SK-N-MC (cell line): Measurements from ENCODE around the gene MRPL43.

Experiments used
- DNase-seq: peaks from one replicate; pipeline ENCODE4 v3.0.0-alpha.2; 2011; ENCODE audit warnings: low read depth, low spot score
- H3K27ac ChIP-seq: fragments of 200-600 bp; sonication (generic); 2 replicates; pipeline ENCODE4 v1.5.1; 2016; ENCODE audit warnings: mixed run types
- H3K36me3 ChIP-seq: fragments of 200-600 bp; sonication (generic); 2 replicates; pipeline ENCODE4 v1.6.1; 2017; ENCODE audit warnings: antibody characterized with exemption, low read length, mixed read lengths; ENCODE audit not compliant: insufficient read depth
- H3K4me3 ChIP-seq: fragments of 200-600 bp; sonication (generic); 2 replicates; pipeline ENCODE4 v1.5.1; 2016
- H3K9ac ChIP-seq: fragments of 200-600 bp; sonication (generic); 2 replicates; pipeline ENCODE4 v1.8.0; 2017; ENCODE audit warnings: mixed run types, mixed read lengths; ENCODE audit not compliant: insufficient read length
- H3K9me3 ChIP-seq: fragments of 200-600 bp; sonication (generic); 2 replicates; pipeline ENCODE4 v1.6.1; 2017; ENCODE audit warnings: low read depth, mild to moderate bottlenecking, antibody characterized with exemption, low read length, moderate library complexity, mixed read lengths
- EZH2 ChIP-seq: fragments of 200-600 bp; sonication (generic); IDR thresholded peaks from one replicate; pipeline ENCODE4 v1.6.1; 2017; ENCODE audit warnings: antibody characterized with exemption
- FOXP2 ChIP-seq: optimal IDR thresholded peaks from 2 replicates; pipeline ENCODE3; 2011; ENCODE audit warnings: mild to moderate bottlenecking, moderate library complexity; ENCODE audit not compliant: insufficient read depth; ENCODE audit errors: extremely low read length, control extremely low read depth
- POLR2AphosphoS5 ChIP-seq: IDR thresholded peaks from 2 replicates; pipeline ENCODE4 v1.6.1; 2012; ENCODE audit warnings: mild to moderate bottlenecking, low read depth, low read length, borderline replicate concordance

The MRPL43 gene

DNA sequence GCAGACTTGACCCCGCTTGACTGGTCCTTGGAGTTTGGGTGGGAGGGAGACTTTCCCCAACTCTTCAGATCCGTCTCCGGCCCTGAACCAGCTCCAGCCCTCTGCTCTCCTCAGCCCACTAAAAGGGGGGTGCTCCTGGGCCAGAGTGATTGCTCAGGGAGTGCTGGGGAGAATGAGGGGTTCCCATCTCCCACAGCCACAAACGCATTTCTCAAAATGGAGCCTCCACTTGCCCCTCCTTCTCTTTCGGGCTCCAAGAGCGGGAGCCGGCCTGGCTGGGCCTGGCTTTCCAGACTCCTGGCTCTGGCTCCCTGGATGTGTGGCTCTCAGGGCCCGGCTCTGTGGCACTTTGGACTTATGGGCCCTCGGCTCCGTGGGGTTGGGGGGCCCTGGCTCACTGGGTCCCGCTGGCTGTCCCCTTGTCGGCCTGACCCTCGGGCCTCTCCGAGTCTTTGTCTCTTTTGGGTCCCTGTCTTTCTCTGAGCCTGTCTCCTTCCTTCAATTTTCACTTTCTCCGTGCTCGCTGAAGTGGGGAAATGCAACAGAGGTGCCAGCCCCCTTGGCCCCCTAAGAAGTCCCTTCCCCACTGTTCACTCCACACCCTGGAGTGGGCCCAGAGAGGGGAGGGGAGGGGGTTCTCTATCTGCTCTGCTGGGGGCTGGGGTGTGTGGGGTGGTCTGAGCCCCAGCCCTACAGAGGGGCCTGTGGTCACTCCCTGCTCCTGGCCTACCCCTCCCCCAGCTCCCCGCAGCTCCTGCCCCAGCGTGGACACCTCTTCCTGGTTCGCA lies 13.0 kb upstream of the MRPL43 start:
- TF ChIP-seq FOXP2: no peak
- no peak for TF ChIP-seq EZH2
- TF ChIP-seq POLR2AphosphoS5: no peak; the same call in 1 of the 2 replicates
- H3K9ac ChIP-seq: peak overlapping the region; percentile 86
- H3K9me3 ChIP-seq: no peaks in the 10 kb centered on the region
- H3K27ac ChIP-seq: no peak overlapping the region
- H3K4me3 ChIP-seq: peak overlapping the region; percentile 77
- no peak for DNase-seq
- H3K36me3 ChIP-seq: peaks cover 6% of the 10 kb centered on the region; the same call in 1 of the 2 replicates

DNA sequence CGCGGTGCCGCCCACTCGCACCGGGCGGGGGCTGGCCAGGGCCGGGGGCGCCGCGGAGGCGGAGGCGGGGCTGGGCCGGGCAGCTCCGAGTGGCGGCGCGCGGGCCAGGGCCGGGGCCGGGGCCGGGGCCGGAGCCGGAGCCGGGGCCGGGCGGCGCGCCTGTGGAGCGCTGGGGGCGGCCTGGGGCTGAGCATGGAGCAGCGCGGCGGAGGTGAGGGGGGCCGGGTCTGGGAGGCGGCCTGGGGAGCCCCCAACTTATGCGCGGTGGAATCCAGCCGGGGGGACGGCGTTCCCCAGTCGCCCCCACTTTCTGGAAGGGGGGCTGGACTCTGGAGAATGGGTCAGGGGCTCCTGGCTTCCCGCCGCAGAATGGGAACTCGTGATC lies 12.4 kb upstream of the MRPL43 start, which contains the start of gene LZTS2:
Gene LZTS2 (plus strand): TSS at position 67 of the 385 bp plus-strand sequence. CDS start 2,731 bp downstream, outside the sequence.
- H3K27ac ChIP-seq: peak within 1 kb of the TSS; percentile 78
- peaks cover 6% of the 10 kb centered on the region; the same call in 1 of the 2 replicates for H3K36me3 ChIP-seq
- no peak for TF ChIP-seq EZH2
- TF ChIP-seq POLR2AphosphoS5: no peak; the same call in 1 of the 2 replicates
- peak within 1 kb of the TSS; percentile 81 for H3K4me3 ChIP-seq
- DNase-seq: no peak
- no peaks in the 10 kb centered on the region for H3K9me3 ChIP-seq
- H3K9ac ChIP-seq: peak within 1 kb of the TSS; percentile 87

DNA sequence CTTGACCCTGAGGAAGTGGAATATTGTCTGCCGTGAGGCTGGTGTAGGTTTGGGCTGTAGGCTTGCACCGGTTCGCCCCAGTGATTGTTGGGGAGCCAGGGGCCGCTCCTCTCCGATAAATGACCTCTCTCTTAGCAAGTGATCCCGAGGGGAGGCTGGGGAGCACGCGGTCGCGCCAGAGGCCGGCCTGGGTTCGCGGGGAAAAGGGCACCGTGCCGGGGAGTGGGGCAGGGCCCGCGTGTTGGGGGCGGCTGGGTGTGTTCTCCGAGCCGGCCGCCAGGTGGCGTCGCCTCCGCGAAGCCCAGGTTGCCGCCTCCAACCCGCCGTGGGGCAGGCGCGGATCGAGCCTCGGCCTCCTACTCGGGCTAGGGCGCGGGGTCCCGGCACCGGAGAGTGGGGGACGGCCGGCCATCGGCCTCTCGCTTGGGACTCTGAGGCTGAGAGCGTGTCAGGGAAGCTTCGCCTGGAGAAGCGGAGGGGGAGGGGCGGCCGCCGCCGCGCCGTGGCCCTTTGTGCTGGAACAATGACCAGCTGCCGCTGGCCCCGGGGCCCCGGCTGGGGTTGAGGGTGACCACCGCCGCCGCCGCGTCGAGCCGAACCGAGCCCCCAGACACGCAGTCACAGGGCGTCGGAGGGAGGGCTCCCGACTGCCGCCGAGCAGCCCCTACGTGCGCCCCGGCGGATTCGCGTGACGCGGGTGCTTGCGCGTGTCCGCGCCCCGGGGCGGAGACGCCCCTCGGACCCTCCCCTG lies 11.9 kb upstream of the MRPL43 start:
- H3K9me3 ChIP-seq: no peaks in the 10 kb centered on the region
- peaks cover 6% of the 10 kb centered on the region; the same call in 1 of the 2 replicates for H3K36me3 ChIP-seq
- TF ChIP-seq POLR2AphosphoS5 (peak; percentile 62; the same call in 1 of the 2 replicates), FOXP2 (peak; percentile 39), EZH2 (no peak)
- peak overlapping the region; percentile 81 for H3K4me3 ChIP-seq
- no peak for DNase-seq
- H3K9ac ChIP-seq: peak overlapping the region; percentile 87
- peak overlapping the region; percentile 78 for H3K27ac ChIP-seq

DNA sequence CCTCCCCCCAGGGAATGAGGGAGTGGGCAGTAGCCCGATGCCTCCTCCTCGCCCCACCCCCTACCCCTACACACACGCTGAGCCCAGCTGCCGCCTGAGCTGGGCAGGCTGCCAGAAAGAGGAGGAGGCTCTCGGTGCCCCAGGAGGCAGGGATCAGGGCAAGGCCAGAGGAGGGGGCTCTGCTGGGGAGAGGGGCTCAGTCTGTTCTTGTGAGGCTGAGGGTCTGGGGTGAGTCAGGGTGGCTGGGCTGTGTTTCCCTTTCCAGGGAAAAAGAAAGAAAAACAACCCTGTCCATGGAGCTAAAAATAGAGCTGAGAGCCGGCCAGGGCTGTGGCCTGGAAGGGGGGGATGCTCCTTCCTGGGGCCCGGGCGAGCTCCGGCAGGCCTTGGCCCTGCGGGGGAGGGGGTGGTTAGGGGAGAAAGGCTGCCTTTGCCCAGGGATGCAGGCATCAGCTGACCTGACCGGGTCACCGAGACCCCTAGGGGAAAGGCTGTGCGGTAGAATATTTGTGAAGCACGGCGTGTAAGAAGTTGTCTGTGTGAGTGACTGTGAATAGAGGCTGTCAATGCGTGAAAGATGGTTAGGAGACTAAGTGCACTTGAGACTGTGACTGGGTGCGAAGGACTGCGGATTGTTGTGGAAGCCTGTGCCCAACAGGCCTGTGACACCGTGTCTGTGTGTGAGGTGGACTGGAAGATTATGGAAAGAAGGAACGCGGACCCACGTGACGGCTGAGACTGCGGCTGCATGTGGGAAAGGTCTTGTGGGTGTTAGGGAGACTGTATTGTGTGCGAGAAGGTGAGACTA lies 11.1 kb upstream of the MRPL43 start:
- TF ChIP-seq EZH2 (no peak), POLR2AphosphoS5 (0 out of 2 replicates have a peak, but pooled peaks have one; percentile 23)
- no peak for DNase-seq

DNA sequence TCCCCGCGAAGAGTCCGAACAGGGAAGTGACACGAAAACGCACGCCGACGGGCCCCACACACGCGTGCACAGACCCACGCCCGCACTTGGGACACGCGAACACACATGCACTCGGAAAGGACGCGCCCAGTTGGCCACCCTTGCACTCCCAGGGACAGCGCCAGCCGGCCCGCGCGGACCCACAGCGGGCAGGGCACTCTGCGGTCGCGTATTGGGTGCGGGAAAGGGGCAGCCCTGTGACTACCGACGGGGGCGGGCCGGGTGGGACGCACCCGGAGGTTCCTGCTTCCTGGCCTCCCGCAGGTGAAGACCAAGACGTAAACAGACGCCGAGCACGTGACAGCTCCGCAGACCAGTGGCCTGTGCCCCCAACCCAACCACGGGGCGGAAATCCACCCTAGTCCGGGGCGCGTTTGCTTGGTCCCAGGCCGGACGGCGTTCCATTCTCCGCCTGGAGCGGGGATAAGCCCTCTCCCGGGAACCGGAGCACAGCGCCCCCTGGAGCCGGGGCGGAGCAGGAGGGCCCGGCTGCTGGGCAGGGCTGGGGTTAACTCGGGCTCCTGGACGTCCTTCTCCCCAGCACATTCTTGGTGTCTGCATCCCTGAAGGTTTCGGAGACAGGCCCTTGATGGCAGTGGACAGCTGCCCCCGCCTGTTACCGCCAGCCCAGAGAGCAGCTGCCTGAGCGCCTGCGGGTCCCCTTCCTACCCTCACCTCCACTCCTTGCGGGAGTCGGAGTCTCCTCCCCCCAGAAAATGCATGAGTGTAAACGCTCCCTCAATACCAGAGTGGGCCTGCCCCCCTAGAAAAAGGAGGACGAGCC lies 10.3 kb upstream of the MRPL43 start:
- no peak for TF ChIP-seq EZH2
- TF ChIP-seq POLR2AphosphoS5: no peak
- no peak for TF ChIP-seq FOXP2
- Histone ChIP-seq H3K9me3 (no peaks in the 10 kb centered on the region), H3K9ac (peak overlapping the region; percentile 53), H3K27ac (peak overlapping the region; percentile 50), H3K36me3 (no peaks in the 10 kb centered on the region; the same call in 1 of the 2 replicates), H3K4me3 (peak overlapping the region; percentile 81)
- DNase-seq: no peak

More for the DNA sequence above, 11.1 kb upstream of the MRPL43 start:
- Histone ChIP-seq H3K36me3 (peaks cover 3% of the 10 kb centered on the region; the same call in 1 of the 2 replicates), H3K4me3 (peak overlapping the region; percentile 81), H3K9ac (peak overlapping the region; percentile 87), H3K27ac (peak overlapping the region; percentile 65), H3K9me3 (no peaks in the 10 kb centered on the region)

DNA sequence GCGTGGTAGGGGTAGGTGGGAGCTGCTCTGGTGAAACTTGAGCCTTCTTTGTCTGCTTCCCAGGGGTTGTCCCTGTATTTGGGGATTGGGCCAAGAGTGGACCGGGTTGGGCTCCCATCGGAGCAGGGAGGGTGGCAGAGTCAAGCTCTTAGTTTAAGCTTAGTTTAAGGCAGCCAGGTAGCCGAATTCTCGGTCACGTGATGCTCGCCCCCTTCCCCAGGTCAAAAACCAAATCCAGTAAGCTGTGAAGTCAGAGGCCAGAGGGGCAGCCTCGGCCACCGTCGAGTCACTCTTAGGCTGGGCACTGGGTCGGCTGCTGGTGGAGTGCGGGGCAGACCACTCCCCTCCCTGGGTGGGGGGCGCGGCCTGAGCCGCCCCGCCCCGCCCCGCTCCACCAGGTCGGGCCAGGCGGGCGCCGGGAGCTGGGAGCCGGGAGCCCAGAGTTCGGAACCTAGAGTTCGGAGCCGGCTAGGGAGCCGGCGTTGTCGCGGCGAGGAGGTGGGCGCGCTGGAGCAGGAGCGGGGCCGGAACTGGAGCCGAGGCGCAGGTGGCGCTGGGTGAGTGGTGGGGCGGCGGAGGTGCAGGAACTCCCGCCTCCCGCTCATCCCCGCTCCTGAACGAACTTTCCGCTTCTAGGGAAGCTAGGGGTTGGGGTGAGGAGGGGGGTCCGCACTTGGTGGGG lies 9.5 kb upstream of the MRPL43 start:
- no peak; the same call in 1 of the 2 replicates for TF ChIP-seq POLR2AphosphoS5
- TF ChIP-seq EZH2: no peak
- no peak for TF ChIP-seq FOXP2
- DNase-seq: no peak

DNA sequence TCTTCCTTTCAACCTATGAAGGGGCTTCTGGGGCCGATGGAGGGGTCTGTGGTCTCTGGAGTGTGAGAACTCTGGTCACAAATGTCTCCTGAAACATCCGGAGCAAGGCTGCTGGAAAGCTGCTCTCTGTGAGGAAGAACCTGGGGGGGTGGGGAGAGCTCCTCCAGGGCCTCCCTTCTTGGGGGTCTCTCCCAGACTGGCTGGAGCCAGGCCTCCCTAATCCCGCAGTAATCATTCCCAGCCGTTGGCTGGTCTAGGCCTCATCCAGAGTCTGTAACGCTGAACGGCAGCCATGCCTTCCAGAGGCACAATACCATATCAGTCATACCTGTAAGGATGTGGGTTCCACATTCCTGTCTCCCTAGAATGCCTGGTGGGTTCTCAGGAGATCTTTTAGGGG lies 7.9 kb upstream of the MRPL43 start:
- Histone ChIP-seq H3K27ac (peak overlapping the region; percentile 91), H3K9ac (peak overlapping the region; percentile 49), H3K36me3 (peaks cover 14% of the 10 kb centered on the region), H3K4me3 (0 out of 2 replicates have a peak overlapping the region, but pooled peaks have one; percentile 3), H3K9me3 (no peaks in the 10 kb centered on the region)
- DNase-seq: no peak
- TF ChIP-seq EZH2 (no peak), FOXP2 (no peak), POLR2AphosphoS5 (no peak)

More for the DNA sequence above, 9.5 kb upstream of the MRPL43 start:
- peak overlapping the region; percentile 53 for H3K9ac ChIP-seq
- no peaks in the 10 kb centered on the region for H3K9me3 ChIP-seq
- no peaks in the 10 kb centered on the region; the same call in 1 of the 2 replicates for H3K36me3 ChIP-seq
- peak overlapping the region; percentile 91; the same call in 1 of the 2 replicates for H3K27ac ChIP-seq
- peak overlapping the region; percentile 81 for H3K4me3 ChIP-seq
